GM10248 (cell line): ENCODE results near the gene DACH1.

Experiments used
- CTCF ChIA-PET: fragments of 300-600 bp; sonication (Branson Sonifier 250); formaldehyde crosslinking; extraction: SDS; loops from one replicate; lab custom pipeline; 2021; ENCODE audit warnings: antibody characterized with exemption; lab: Yijun Ruan, JAX
- POLR2A ChIA-PET: fragments of 350-650 bp; sonication (Branson Sonifier 250); formaldehyde crosslinking; extraction: SDS; loops from one replicate; lab custom pipeline; 2020; ENCODE audit warnings: antibody characterized with exemption; lab: Yijun Ruan, JAX
- DNase-seq: peaks from one replicate; pipeline ENCODE4 v3.0.0; 2012; ENCODE audit errors: extremely low spot score
- CTCF ChIP-seq: IDR thresholded peaks from 2 replicates; pipeline ENCODE4 v1.5.1; 2012; ENCODE audit warnings: mild to moderate bottlenecking, low read depth; ENCODE audit errors: extremely low read depth, missing control alignments, control extremely low read depth

The DACH1 gene

GRCh38 chr13:71869274-71869673 is 2.3 kb upstream of the DACH1 start:
- ChIA-PET POLR2A (no interaction called here), CTCF (interaction anchor here (0.9 to 2.3 kb wide), 2 partner anchors 9 to 10 kb away, joined by 3 to 11 read pairs; no protein-coding TSS in a partner anchor)
- no peak for DNase-seq
- no peak for TF ChIP-seq CTCF

GRCh38 chr13:71866335-71867130 is 471 bp downstream of the DACH1 start:
- ChIA-PET CTCF (interaction anchor here (2.0 kb wide), 1 partner anchor 13 kb away, joined by 15 read pairs; no protein-coding TSS in a partner anchor), POLR2A (no interaction called here)
- no peak for TF ChIP-seq CTCF
- peak; percentile 13 for DNase-seq

GRCh38 chr13:71865874-71866334 is 1.1 kb downstream of the DACH1 start:
- ChIA-PET POLR2A (no interaction called here), CTCF (no interaction called here)
- DNase-seq: peak; percentile 14
- TF ChIP-seq CTCF: no peak

- ChIA-PET CTCF (interaction anchor here (1.3 kb wide), 1 partner anchor 14 kb away, joined by 7 read pairs; no protein-coding TSS in a partner anchor), POLR2A (no interaction called here)
- peak; percentile 13 for DNase-seq
- TF ChIP-seq CTCF: no peak
These were observed 1.8 kb downstream of the DACH1 start for GRCh38 chr13:71864986-71865873.

- POLR2A ChIA-PET: no interaction called here
- CTCF ChIA-PET: interaction anchor here (1.3 kb wide), 1 partner anchor 15 kb away, joined by 7 read pairs; no protein-coding TSS in a partner anchor
- TF ChIP-seq CTCF: no peak
- no peak for DNase-seq
These were observed 2.7 kb downstream of the DACH1 start for GRCh38 chr13:71864094-71864985.
